PC-9 (cell line): ENCODE measurements around the gene LRRTM3. TPM values are rescaled to one million over a fixed set of nuclear protein-coding genes. Genes with fewer than 3 reads are reported as not detected.

Experiments used
- BruUV-seq: library from RNA; stranded (reverse); fragments of 400-500 nt; replicated peaks from 2 replicates; lab custom pipeline; 2021; lab: Mats Ljungman, UMichigan
- CTCF ChIA-PET: fragments of 300-600 bp; sonication (Branson Sonifier 250); formaldehyde crosslinking; loops from one replicate; lab custom pipeline; 2022; ENCODE audit warnings: antibody characterized with exemption; lab: Charles Lee
- POLR2A ChIA-PET: fragments of 300-600 bp; sonication (Branson Sonifier 250); formaldehyde crosslinking; loops from one replicate; lab custom pipeline; 2022; ENCODE audit warnings: antibody characterized with exemption; ENCODE audit not compliant: unreplicated experiment; lab: Charles Lee
- DNase-seq, 2 experiments: peaks; one replicate each; pipeline versions ENCODE4 v3.0.0 to v3.0.0-alpha.2; 2015 to 2022; ENCODE audit warnings: mixed read lengths in 1 of 2
- H2AFZ ChIP-seq: fragments of 200-600 bp; sonication (generic); 2 replicates; pipeline ENCODE4 v1.8.1; 2017; ENCODE audit warnings: antibody characterized with exemption
- H3F3A ChIP-seq: fragments of 200-600 bp; sonication (generic); 2 replicates; pipeline ENCODE4 v1.8.1; 2017; ENCODE audit warnings: antibody characterized with exemption, mild to moderate bottlenecking, low read depth; ENCODE audit not compliant: insufficient read depth
- H3K27ac ChIP-seq: fragments of 200-600 bp; sonication (generic); 2 replicates; pipeline ENCODE4 v1.6.1; 2016; ENCODE audit warnings: mixed run types
- H3K27me3 ChIP-seq: fragments of 200-600 bp; sonication (generic); 2 replicates; pipeline ENCODE4 v1.6.1; 2016; ENCODE audit warnings: low read depth, mixed run types; ENCODE audit not compliant: insufficient read depth
- H3K36me3 ChIP-seq: fragments of 200-600 bp; sonication (generic); 2 replicates; pipeline ENCODE4 v1.6.1; 2016; ENCODE audit warnings: low read depth, mixed run types
- H3K4me1 ChIP-seq: fragments of 200-600 bp; sonication (generic); replicated peaks from 2 replicates; pipeline ENCODE4 v1.6.1; 2016; ENCODE audit warnings: mixed run types; ENCODE audit not compliant: insufficient read depth
- H3K4me2 ChIP-seq: fragments of 200-600 bp; sonication (generic); 2 replicates; pipeline ENCODE4 v1.6.1; 2017; ENCODE audit warnings: mixed run types
- H3K4me3 ChIP-seq: fragments of 200-600 bp; sonication (generic); 2 replicates; pipeline ENCODE4 v1.6.1; 2016; ENCODE audit warnings: mixed run types
- H3K79me2 ChIP-seq: fragments of 200-600 bp; sonication (generic); 2 replicates; pipeline ENCODE4 v1.6.1; 2017; ENCODE audit warnings: low read depth, mixed run types
- H3K9me2 ChIP-seq: fragments of 200-600 bp; sonication (generic); 2 replicates; pipeline ENCODE4 v1.8.1; 2017; ENCODE audit warnings: mild to moderate bottlenecking; ENCODE audit not compliant: insufficient read depth
- H3K9me3 ChIP-seq: fragments of 200-600 bp; sonication (generic); 2 replicates; pipeline ENCODE4 v1.8.1; 2016; ENCODE audit warnings: low read depth; ENCODE audit not compliant: insufficient read depth
- H4K20me1 ChIP-seq: fragments of 200-600 bp; sonication (generic); 2 replicates; pipeline ENCODE4 v1.8.1; 2017; ENCODE audit not compliant: insufficient read depth
- CTCF ChIP-seq: fragments of 200-600 bp; sonication (generic); conservative IDR thresholded peaks from 2 replicates; pipeline ENCODE4 v1.6.1; 2017; ENCODE audit warnings: mixed run types, antibody characterized with exemption, mild to moderate bottlenecking, moderate library complexity
- EZH2 ChIP-seq: fragments of 200-600 bp; sonication (generic); IDR thresholded peaks from 2 replicates; pipeline ENCODE4 v1.8.0; 2017; ENCODE audit warnings: antibody characterized with exemption, low read depth
- intact Hi-C: fragments of 100-400 bp; cut with micrococcal nuclease; formaldehyde crosslinking; loops from one replicate; pipeline ENCODE4 v1.10.0; 2022; ENCODE audit not compliant: unreplicated experiment
- total RNA-seq: library from RNA; stranded (reverse); gene quantifications from 2 replicates; pipeline ENCODE4 v1.2.3, GENCODE V29; 2021

The LRRTM3 gene
- total RNA-seq, 1 experiment from 2014 or later, result not detected

GRCh38 chr10:67045404-67045803, 119.6 kb downstream of the LRRTM3 start:
- ChIA-PET POLR2A (no interaction called here), CTCF (interaction anchor here (0.6 kb wide), 1 partner anchor 827 kb away, joined by 3 read pairs; no protein-coding TSS in a partner anchor)
- BruUV-seq, result no TSS peak
- DNase-seq, result no peak
- H3K27ac ChIP-seq, result no peak overlapping the region
- no peaks in the 10 kb centered on the region for H4K20me1 ChIP-seq
- no peaks in the 10 kb centered on the region for H3K79me2 ChIP-seq
- TF ChIP-seq EZH2, result no peak
- TF ChIP-seq CTCF, result no peak
- H3K36me3 ChIP-seq, result no peaks in the 10 kb centered on the region
- no peaks in the 10 kb centered on the region for H3K9me3 ChIP-seq
- no peaks in the 10 kb centered on the region for H3K9me2 ChIP-seq
- no peaks in the 10 kb centered on the region for H3K4me1 ChIP-seq
- no peak overlapping the region for H3K4me2 ChIP-seq
- no peak overlapping the region for H2AFZ ChIP-seq
- no peak overlapping the region for H3K4me3 ChIP-seq
- H3F3A ChIP-seq, result no peaks in the 10 kb centered on the region
- intact Hi-C loops, result no loop called here
- no peaks in the 10 kb centered on the region for H3K27me3 ChIP-seq

DNA sequence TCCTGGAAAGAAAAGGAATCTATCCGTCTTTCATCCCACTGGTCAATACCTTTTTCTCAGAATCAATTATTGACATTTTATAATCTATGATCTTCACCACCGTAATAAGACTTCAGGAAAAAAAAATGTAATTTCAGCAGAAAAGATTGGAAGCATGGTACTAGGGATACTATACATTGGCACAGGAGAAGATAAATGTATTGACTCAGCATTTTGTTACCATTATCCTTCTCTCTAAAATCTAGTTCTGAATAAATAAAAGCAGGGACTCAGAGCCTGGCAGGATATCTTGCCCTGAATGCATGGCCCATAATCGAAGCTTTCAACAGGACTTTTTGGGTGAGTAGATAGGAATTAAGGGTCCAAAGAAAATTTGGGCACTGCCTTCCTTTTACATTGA, 120.7 kb downstream of the LRRTM3 start:
- no peaks in the 10 kb centered on the region for H3F3A ChIP-seq
- BruUV-seq, result no TSS peak
- H4K20me1 ChIP-seq, result no peaks in the 10 kb centered on the region
- no peaks in the 10 kb centered on the region for H3K9me3 ChIP-seq
- no peak overlapping the region for H3K4me3 ChIP-seq
- no peak for TF ChIP-seq CTCF
- TF ChIP-seq EZH2, result no peak
- H3K27ac ChIP-seq, result no peak overlapping the region
- POLR2A ChIA-PET, result no interaction called here
- no peaks in the 10 kb centered on the region for H3K79me2 ChIP-seq
- no peaks in the 10 kb centered on the region for H3K36me3 ChIP-seq
- no peak overlapping the region for H2AFZ ChIP-seq
- no peak overlapping the region for H3K4me2 ChIP-seq
- CTCF ChIA-PET, result no interaction called here
- DNase-seq, result no peak
- no peaks in the 10 kb centered on the region for H3K9me2 ChIP-seq
- no peaks in the 10 kb centered on the region for H3K4me1 ChIP-seq
- intact Hi-C loops, result no loop called here
- H3K27me3 ChIP-seq, result no peaks in the 10 kb centered on the region

DNA sequence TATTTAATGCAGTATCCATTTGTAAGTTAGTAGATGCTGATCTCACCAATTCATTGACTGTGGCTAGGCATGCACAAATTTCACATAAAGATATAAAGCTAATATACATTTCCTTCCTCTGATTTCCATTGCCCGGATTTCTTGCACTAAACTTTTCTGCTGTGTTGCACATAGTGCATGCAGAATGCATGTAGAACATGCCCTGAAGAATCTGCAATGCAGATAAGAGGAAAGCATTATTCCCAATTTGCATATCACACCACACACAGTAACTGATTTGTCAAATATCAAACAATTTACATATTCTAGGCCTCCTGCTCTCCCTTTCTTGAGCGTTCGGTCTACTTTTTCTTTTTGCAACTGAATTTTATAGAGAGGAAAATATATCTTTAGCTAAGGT, 124.2 kb downstream of the LRRTM3 start:
- H2AFZ ChIP-seq, result no peak overlapping the region
- no peaks in the 10 kb centered on the region for H3K9me3 ChIP-seq
- no peaks in the 10 kb centered on the region for H3F3A ChIP-seq
- POLR2A ChIA-PET, result no interaction called here
- no peaks in the 10 kb centered on the region for H3K9me2 ChIP-seq
- TF ChIP-seq EZH2 (no peak), CTCF (no peak)
- no peaks in the 10 kb centered on the region for H3K27me3 ChIP-seq
- BruUV-seq, result no TSS peak
- intact Hi-C loops, result no loop called here
- no peak for DNase-seq
- no peaks in the 10 kb centered on the region for H4K20me1 ChIP-seq
- no peaks in the 10 kb centered on the region for H3K36me3 ChIP-seq
- H3K4me2 ChIP-seq, result no peak overlapping the region
- no peaks in the 10 kb centered on the region for H3K79me2 ChIP-seq
- no peak overlapping the region for H3K27ac ChIP-seq
- no peak overlapping the region for H3K4me3 ChIP-seq
- no peaks in the 10 kb centered on the region for H3K4me1 ChIP-seq
- CTCF ChIA-PET, result interaction anchor here (0.6 kb wide), 1 partner anchor 262 kb away, joined by 3 read pairs; no protein-coding TSS in a partner anchor
